GM21526 (cell line): ENCODE data around the gene GABARAP.
A peak's percentile ranks its signal among the peaks of the same experiment; 100 is the strongest.

Experiments used
- ATAC-seq: cut with Tn5 transposase; IDR thresholded peaks from one replicate; pipeline ENCODE4 v1.9.1; 2021; ENCODE audit warnings: moderate library complexity; ENCODE audit not compliant: unreplicated experiment, low FRiP score

The GABARAP gene

GRCh38 chr17:7241783-7242716 lies at the start of gene GABARAP:
Gene GABARAP, minus strand, starts transcription at chr17:7242449. Its CDS starts 119 bp downstream, at chr17:7242330.
- ATAC-seq: peak; percentile 30

- no peak for ATAC-seq
Observed at GRCh38 chr17:7290685-7291084, 48.4 kb upstream of the GABARAP start.

GRCh38 chr17:7290166-7290565 lies 47.9 kb upstream of the GABARAP start:
- ATAC-seq: no peak

- ATAC-seq: no peak
Observed at GRCh38 chr17:7289256-7290032, 47.2 kb upstream of the GABARAP start.

GRCh38 chr17:7285679-7286078 lies 43.4 kb upstream of the GABARAP start:
- no peak for ATAC-seq

GRCh38 chr17:7284911-7285310 lies 42.7 kb upstream of the GABARAP start:
- ATAC-seq: no peak

GRCh38 chr17:7283471-7284216 lies 41.4 kb upstream of the GABARAP start:
- no peak for ATAC-seq

- no peak for ATAC-seq
Observed at GRCh38 chr17:7282752-7283321, 40.6 kb upstream of the GABARAP start.

GRCh38 chr17:7281953-7282751 lies 39.9 kb upstream of the GABARAP start:
- ATAC-seq: no peak

- peak; percentile 42 for ATAC-seq
Observed at GRCh38 chr17:7281074-7281952, 39.1 kb upstream of the GABARAP start, which contains the start of gene SLC2A4. Gene SLC2A4, plus strand, starts transcription at chr17:7281718. Its CDS starts 217 bp downstream, at chr17:7281935.

- ATAC-seq: peak; percentile 53
Observed at GRCh38 chr17:7280519-7281073, 38.3 kb upstream of the GABARAP start.

- ATAC-seq: no peak
Observed at GRCh38 chr17:7279448-7279847, 37.2 kb upstream of the GABARAP start.

GRCh38 chr17:7266784-7267183 lies 24.5 kb upstream of the GABARAP start:
- ATAC-seq: no peak

- no peak for ATAC-seq
Observed at GRCh38 chr17:7263801-7264078, 21.5 kb upstream of the GABARAP start.

GRCh38 chr17:7262935-7263800 lies 20.9 kb upstream of the GABARAP start:
- ATAC-seq: no peak

GRCh38 chr17:7262192-7262934 lies 20.1 kb upstream of the GABARAP start, which contains the start of gene CLDN7:
Gene CLDN7, minus strand, starts transcription at chr17:7262478. Its CDS starts 435 bp downstream, at chr17:7262043.
- no peak for ATAC-seq
